ENCODE measurements around the gene SLC6A19. TPM values are rescaled to one million over a fixed set of nuclear protein-coding genes. Genes with fewer than 3 reads are reported as not detected.
A peak's percentile ranks its signal among the peaks of the same experiment; 100 is the strongest.

Gene SLC6A19
- total and polyA plus RNA-seq, 12 donors = under 0.01 TPM; not detected in 11

GRCh38 chr5:1167361-1167727, 34.1 kb upstream of the SLC6A19 start:
- Histone ChIP-seq H3K27ac (no peak overlapping the region), H3K36me3 (replicated peaks in 1 of 2) (no peaks in the 10 kb centered on the region), H3K27me3 (no peaks in the 10 kb centered on the region), H3K4me3 (no peak overlapping the region), H3K4me1 (replicated peaks in 1 of 2) (peaks cover 0 to 4% of the 10 kb centered on the region in 2 donors), H3K9me3 (replicated peaks in 1 of 3) (no peaks in the 10 kb centered on the region)
- DNase-seq = no peak
- TF ChIP-seq POLR2A (IDR thresholded peaks at IDR 0.05) = no peak
- no peak for TF ChIP-seq CTCF (IDR thresholded peaks at IDR 0.05)
- intact Hi-C loops (cut with DNase I) = loop anchor here in 1 of 2 donors (5.0 kb wide), 2 partner anchors 245 to 475 kb away; no protein-coding TSS in a partner anchor
- WGBS, 4 donors = 40 to 55% (median 49%) methylated on average over 4 of the region's 4 CpGs

GRCh38 chr5:1167728-1168709, 33.4 kb upstream of the SLC6A19 start:
- no peak overlapping the region for H3K4me3 ChIP-seq
- peak; percentile 47 to 77 (median 62) for TF ChIP-seq CTCF (IDR thresholded peaks at IDR 0.05)
- TF ChIP-seq POLR2A (IDR thresholded peaks at IDR 0.05) = no peak
- DNase-seq = peak; percentile 63 to 86 (median 83)
- H3K36me3 ChIP-seq (replicated peaks in 1 of 2) = no peaks in the 10 kb centered on the region
- H3K27ac ChIP-seq = no peak overlapping the region
- 16 to 25% (median 19%) methylated on average over 21 to 28 of the region's 28 CpGs for WGBS, 4 donors
- H3K4me1 ChIP-seq (replicated peaks in 1 of 2) = peaks cover 0 to 4% of the 10 kb centered on the region in 2 donors
- intact Hi-C loops (cut with DNase I) = loop anchor here in 1 of 2 donors (5.0 kb wide), 2 partner anchors 246 to 474 kb away; no protein-coding TSS in a partner anchor
- H3K27me3 ChIP-seq = no peaks in the 10 kb centered on the region
- H3K9me3 ChIP-seq (replicated peaks in 1 of 3) = no peaks in the 10 kb centered on the region

GRCh38 chr5:1168796-1169195, 32.6 kb upstream of the SLC6A19 start:
- no peak for DNase-seq
- no peaks in the 10 kb centered on the region for H3K9me3 ChIP-seq (replicated peaks in 1 of 3)
- TF ChIP-seq CTCF (IDR thresholded peaks at IDR 0.05) (no peak), POLR2A (IDR thresholded peaks at IDR 0.05) (no peak)
- H3K4me1 ChIP-seq (replicated peaks in 1 of 2) = peaks cover 0 to 4% of the 10 kb centered on the region in 2 donors
- H3K4me3 ChIP-seq = no peak overlapping the region
- no peak overlapping the region for H3K27ac ChIP-seq
- intact Hi-C loops (cut with DNase I) = loop anchor here in 1 of 2 donors (5.0 kb wide), 2 partner anchors 246 to 474 kb away; no protein-coding TSS in a partner anchor
- H3K36me3 ChIP-seq (replicated peaks in 1 of 2) = no peaks in the 10 kb centered on the region
- no peaks in the 10 kb centered on the region for H3K27me3 ChIP-seq
- 57 to 92% (median 81%) methylated on average over 7 to 16 of the region's 16 CpGs for WGBS, 4 donors

Measured in adrenal gland (tissue), 12 donors.